ENCODE measurements around the gene LRP1. TPM values are rescaled to one million over a fixed set of nuclear protein-coding genes. Genes with fewer than 3 reads are reported as not detected.

LRP1 gene
- total RNA-seq, 1 experiment from 2014 or later = 0.56 TPM

DNA sequence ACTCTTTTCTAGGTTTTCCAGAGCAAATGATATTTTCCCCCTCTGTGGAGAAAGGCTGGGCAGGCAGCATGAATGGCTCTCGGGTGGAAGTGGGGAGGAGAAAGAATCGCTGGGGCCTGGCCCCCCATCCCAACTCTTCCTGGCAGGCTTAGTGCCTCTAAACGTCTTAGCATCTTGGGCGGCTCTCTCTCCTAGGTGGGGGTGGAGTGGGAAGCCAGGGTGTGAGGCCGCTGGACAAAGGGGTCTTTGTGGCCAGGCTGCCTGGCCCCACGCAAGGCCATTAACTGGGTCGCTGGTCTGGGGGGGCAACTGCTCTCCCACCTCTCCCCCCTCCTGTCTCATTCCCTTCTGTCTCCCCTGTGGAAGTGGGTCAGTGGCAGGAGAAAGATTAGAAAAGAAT is 14.4 kb downstream of the LRP1 start:
- H3K4me1 ChIP-seq (ENCODE audit: low read length) = no peaks in the 10 kb centered on the region
- H3K9me2 ChIP-seq (replicated peaks; ENCODE audit: insufficient read depth, low read length) = no peaks in the 10 kb centered on the region

DNA sequence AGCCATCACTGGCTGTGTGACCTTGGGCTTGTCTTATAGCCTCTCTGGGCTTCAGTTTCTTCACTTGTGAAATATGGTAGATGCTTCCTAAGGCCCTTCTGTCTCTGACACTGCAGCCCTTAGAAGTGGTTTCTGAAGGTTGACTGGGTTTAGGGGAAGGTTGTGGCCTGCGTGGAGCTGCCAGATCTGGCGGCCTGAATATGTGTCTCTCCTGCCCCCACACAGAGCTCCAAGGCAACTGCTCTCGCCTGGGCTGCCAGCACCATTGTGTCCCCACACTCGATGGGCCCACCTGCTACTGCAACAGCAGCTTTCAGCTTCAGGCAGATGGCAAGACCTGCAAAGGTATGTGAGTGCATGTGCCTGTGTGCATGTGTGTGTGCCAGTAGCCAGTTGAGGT is 15.2 kb downstream of the LRP1 start:
- Histone ChIP-seq H3K36me3 (ENCODE audit: insufficient read depth, low read length) (no peaks in the 10 kb centered on the region), H3K9ac (ENCODE audit: low read length) (no peak overlapping the region), H2AFZ (ENCODE audit: low read length) (no peak overlapping the region), H4K20me1 (ENCODE audit: insufficient read depth, low read depth, low read length) (no peaks in the 10 kb centered on the region), H3K9me2 (replicated peaks; ENCODE audit: insufficient read depth, low read length) (no peaks in the 10 kb centered on the region), H3K9me3 (ENCODE audit: low read length) (no peaks in the 10 kb centered on the region), H3K27me3 (ENCODE audit: low read length) (no peaks in the 10 kb centered on the region), H3K79me2 (ENCODE audit: low read length) (no peaks in the 10 kb centered on the region), H3K4me2 (ENCODE audit: low read depth, low read length, poor library complexity, severe bottlenecking) (no peak overlapping the region), H3K4me1 (ENCODE audit: low read length) (no peaks in the 10 kb centered on the region), H3K27ac (ENCODE audit: low read length) (no peak overlapping the region), H3K4me3 (ENCODE audit: low read length) (no peak overlapping the region)
- DNase-seq = no peak

More for the DNA sequence above, 14.4 kb downstream of the LRP1 start:
- Histone ChIP-seq H3K27ac (ENCODE audit: low read length) (no peak overlapping the region), H4K20me1 (ENCODE audit: insufficient read depth, low read depth, low read length) (no peaks in the 10 kb centered on the region), H3K27me3 (ENCODE audit: low read length) (no peaks in the 10 kb centered on the region), H2AFZ (ENCODE audit: low read length) (no peak overlapping the region), H3K9ac (ENCODE audit: low read length) (no peak overlapping the region), H3K36me3 (ENCODE audit: insufficient read depth, low read length) (no peaks in the 10 kb centered on the region), H3K4me3 (ENCODE audit: low read length) (no peak overlapping the region), H3K4me2 (ENCODE audit: low read depth, low read length, poor library complexity, severe bottlenecking) (no peak overlapping the region), H3K9me3 (ENCODE audit: low read length) (no peaks in the 10 kb centered on the region), H3K79me2 (ENCODE audit: low read length) (no peaks in the 10 kb centered on the region)
- DNase-seq = no peak

DNA sequence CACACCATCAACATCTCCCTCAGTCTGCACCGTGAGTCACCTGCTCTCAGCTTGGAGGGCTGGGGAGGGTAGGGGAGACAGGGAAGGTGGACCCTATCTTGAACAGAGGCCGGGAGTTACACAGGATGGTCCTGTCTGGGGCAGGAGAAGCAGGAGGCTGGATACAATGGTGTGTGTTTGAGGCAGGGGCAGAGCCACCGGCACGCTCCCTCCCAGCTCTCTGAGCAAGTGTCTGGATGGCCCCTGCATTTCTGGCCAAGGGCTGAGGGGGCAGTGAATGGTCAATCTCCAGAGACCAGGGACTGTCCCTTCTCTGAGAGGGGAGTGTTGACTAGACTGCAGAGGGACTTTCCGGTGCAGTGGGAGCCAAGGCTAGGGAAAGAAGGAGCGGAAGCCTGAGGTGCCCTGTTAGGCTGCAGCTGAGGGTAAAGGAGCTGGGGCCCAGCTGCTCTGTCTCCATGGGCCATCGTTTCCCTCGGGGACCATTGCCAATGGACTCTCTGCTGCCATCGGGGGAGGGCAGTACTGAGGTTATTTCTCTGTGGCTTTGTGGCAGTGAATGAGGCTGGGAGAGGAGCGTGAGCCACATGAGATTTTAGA is 17.3 kb downstream of the LRP1 start:
- Histone ChIP-seq H3K4me1 (ENCODE audit: low read length) (no peaks in the 10 kb centered on the region), H3K9me3 (ENCODE audit: low read length) (no peaks in the 10 kb centered on the region), H2AFZ (ENCODE audit: low read length) (no peak overlapping the region), H3K79me2 (ENCODE audit: low read length) (no peaks in the 10 kb centered on the region), H3K4me3 (ENCODE audit: low read length) (no peak overlapping the region), H3K9me2 (replicated peaks; ENCODE audit: insufficient read depth, low read length) (no peaks in the 10 kb centered on the region), H3K4me2 (ENCODE audit: low read depth, low read length, poor library complexity, severe bottlenecking) (no peak overlapping the region), H4K20me1 (ENCODE audit: insufficient read depth, low read depth, low read length) (no peaks in the 10 kb centered on the region), H3K36me3 (ENCODE audit: insufficient read depth, low read length) (no peaks in the 10 kb centered on the region), H3K27me3 (ENCODE audit: low read length) (no peaks in the 10 kb centered on the region), H3K9ac (ENCODE audit: low read length) (no peak overlapping the region), H3K27ac (ENCODE audit: low read length) (no peak overlapping the region)
- DNase-seq = no peak

DNA sequence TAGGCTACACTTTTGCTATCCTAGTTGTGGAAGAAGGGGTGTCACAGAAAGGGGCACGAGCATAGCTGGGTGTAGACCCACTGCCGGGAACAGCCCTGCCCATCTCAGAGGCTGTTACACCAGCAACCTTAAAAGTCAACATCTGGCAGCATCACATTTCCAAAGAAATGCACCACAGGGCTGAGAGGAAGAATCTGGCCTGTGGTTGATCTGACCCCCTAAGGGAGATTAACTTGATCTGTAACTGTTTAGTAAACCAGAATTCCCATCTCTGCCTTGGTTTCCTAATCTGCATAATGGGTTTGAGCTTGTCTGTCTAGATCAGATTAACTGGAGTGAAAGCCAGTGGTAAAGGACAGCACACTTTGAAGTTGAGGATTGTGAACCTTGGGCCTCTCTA is 17.8 kb downstream of the LRP1 start:
- H3K4me2 ChIP-seq (ENCODE audit: low read depth, low read length, poor library complexity, severe bottlenecking) = no peak overlapping the region
- no peak overlapping the region for H2AFZ ChIP-seq (ENCODE audit: low read length)
- no peak for DNase-seq
- H3K4me1 ChIP-seq (ENCODE audit: low read length) = no peaks in the 10 kb centered on the region
- no peaks in the 10 kb centered on the region for H3K9me2 ChIP-seq (replicated peaks; ENCODE audit: insufficient read depth, low read length)
- no peak overlapping the region for H3K27ac ChIP-seq (ENCODE audit: low read length)
- H3K36me3 ChIP-seq (ENCODE audit: insufficient read depth, low read length) = no peaks in the 10 kb centered on the region
- no peaks in the 10 kb centered on the region for H3K27me3 ChIP-seq (ENCODE audit: low read length)
- no peaks in the 10 kb centered on the region for H4K20me1 ChIP-seq (ENCODE audit: insufficient read depth, low read depth, low read length)
- H3K4me3 ChIP-seq (ENCODE audit: low read length) = no peak overlapping the region
- H3K79me2 ChIP-seq (ENCODE audit: low read length) = no peaks in the 10 kb centered on the region
- H3K9ac ChIP-seq (ENCODE audit: low read length) = no peak overlapping the region
- no peaks in the 10 kb centered on the region for H3K9me3 ChIP-seq (ENCODE audit: low read length)

DNA sequence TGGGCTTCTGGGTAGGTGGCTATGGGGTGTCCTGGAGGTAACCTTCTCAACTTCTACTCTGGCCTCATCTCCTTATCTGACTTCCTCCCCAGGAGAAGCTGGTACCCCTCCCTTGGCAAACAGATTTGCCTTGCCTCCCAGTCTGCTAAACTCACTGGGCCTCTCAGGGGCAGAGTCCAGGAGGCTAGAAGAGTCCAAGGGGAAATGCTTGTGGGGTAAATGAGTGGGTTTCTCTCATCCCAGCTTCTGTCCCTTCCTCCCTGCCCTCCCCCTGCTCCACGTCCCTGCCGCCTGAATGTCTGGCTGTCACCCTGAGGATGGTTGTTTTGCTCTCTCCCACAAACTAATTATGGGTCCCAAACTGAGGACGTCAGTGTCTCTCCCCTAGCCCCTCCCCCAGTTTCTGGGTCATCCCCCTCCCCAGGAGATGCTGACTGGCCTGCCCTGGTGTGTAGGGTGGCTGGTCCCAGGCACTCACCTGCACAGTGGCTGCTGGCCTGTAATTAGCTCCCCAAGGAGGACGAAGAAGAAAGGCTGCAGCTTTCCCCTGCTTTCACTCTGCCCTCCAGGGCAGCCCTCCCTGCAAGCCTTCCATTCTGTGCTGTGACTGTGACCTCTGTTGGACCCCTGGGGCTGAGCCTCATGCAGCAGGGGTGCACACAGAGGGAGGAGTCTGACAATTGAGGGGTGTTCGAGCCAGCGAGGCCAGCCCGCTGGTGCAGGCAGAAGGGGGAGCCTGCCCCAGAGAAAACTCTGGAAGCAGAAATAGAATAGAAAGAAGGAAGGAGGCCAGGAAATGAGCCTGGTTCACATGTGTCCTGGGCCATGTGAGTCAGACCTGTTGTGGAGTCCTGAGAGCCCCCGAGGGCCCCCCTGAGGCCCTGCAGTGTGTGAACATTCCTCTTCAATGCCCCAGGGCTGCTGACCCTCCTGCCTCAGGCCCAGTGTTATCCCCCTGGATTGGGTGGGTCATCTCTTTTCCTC is 19.0 kb downstream of the LRP1 start, which contains the start of gene LRP1-AS:
LRP1-AS (minus strand) TSS at position 659 of the 984 bp plus-strand sequence.
- DNase-seq = no peak
- H3K36me3 ChIP-seq (ENCODE audit: insufficient read depth, low read length) = no peaks in the 10 kb centered on the region
- no peaks in the 10 kb centered on the region for H4K20me1 ChIP-seq (ENCODE audit: insufficient read depth, low read depth, low read length)
- H3K9me3 ChIP-seq (ENCODE audit: low read length) = no peaks in the 10 kb centered on the region
- no peak within 1 kb of the TSS for H2AFZ ChIP-seq (ENCODE audit: low read length)
- no peak within 1 kb of the TSS for H3K27ac ChIP-seq (ENCODE audit: low read length)
- H3K4me2 ChIP-seq (ENCODE audit: low read depth, low read length, poor library complexity, severe bottlenecking) = no peak within 1 kb of the TSS
- no peak within 1 kb of the TSS for H3K4me3 ChIP-seq (ENCODE audit: low read length)
- H3K27me3 ChIP-seq (ENCODE audit: low read length) = no peaks in the 10 kb centered on the region
- no peaks in the 10 kb centered on the region for H3K4me1 ChIP-seq (ENCODE audit: low read length)
- no peaks in the 10 kb centered on the region for H3K9me2 ChIP-seq (replicated peaks; ENCODE audit: insufficient read depth, low read length)
- no peaks in the 10 kb centered on the region for H3K79me2 ChIP-seq (ENCODE audit: low read length)
- no peak within 1 kb of the TSS for H3K9ac ChIP-seq (ENCODE audit: low read length)

DNA sequence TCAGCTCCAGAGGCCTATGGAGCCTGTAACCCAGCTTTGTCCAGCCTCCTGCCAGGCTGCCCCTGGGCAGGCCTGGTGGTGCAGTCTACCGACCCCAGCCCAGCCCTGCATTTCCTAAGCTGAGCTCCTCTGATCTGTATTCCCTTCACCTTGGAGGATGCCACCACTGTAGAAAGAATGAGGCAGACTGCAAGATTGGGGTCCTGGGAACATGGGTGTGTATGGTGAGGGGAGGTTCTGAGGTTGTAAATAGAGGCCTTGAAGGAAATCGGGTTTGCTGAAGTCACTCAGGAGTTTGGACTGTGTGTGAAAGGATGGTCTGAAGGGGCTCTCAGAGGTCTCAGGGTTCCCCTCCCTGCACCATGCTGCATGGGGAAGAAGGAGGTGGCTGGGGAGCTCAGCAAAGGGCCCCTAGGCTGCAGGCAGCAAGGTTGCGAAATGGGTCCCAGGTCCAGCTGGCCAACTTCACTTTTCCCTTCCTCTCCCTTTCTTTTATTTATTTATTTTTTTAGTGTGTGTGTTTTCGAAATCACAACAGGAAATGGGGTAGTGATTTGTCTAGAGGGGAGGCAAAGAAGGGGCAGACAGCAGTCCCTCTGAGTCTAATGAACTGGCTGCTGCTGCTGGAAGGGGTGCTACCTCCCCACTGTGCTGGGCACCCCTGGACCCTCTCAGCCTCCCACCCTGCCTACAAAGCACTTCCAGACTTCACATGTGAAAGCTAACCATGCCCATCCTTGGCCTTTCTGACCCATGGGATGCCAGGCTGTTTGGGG is 20.4 kb downstream of the LRP1 start:
- no peaks in the 10 kb centered on the region for H3K27me3 ChIP-seq (ENCODE audit: low read length)
- H4K20me1 ChIP-seq (ENCODE audit: insufficient read depth, low read depth, low read length) = no peaks in the 10 kb centered on the region
- no peaks in the 10 kb centered on the region for H3K9me3 ChIP-seq (ENCODE audit: low read length)
- no peak overlapping the region for H2AFZ ChIP-seq (ENCODE audit: low read length)
- H3K36me3 ChIP-seq (ENCODE audit: insufficient read depth, low read length) = no peaks in the 10 kb centered on the region
- H3K27ac ChIP-seq (ENCODE audit: low read length) = no peak overlapping the region
- no peak for DNase-seq
- no peak overlapping the region for H3K4me2 ChIP-seq (ENCODE audit: low read depth, low read length, poor library complexity, severe bottlenecking)
- no peaks in the 10 kb centered on the region for H3K9me2 ChIP-seq (replicated peaks; ENCODE audit: insufficient read depth, low read length)
- no peak overlapping the region for H3K4me3 ChIP-seq (ENCODE audit: low read length)
- H3K9ac ChIP-seq (ENCODE audit: low read length) = no peak overlapping the region
- H3K79me2 ChIP-seq (ENCODE audit: low read length) = no peaks in the 10 kb centered on the region
- H3K4me1 ChIP-seq (ENCODE audit: low read length) = no peaks in the 10 kb centered on the region

DNA sequence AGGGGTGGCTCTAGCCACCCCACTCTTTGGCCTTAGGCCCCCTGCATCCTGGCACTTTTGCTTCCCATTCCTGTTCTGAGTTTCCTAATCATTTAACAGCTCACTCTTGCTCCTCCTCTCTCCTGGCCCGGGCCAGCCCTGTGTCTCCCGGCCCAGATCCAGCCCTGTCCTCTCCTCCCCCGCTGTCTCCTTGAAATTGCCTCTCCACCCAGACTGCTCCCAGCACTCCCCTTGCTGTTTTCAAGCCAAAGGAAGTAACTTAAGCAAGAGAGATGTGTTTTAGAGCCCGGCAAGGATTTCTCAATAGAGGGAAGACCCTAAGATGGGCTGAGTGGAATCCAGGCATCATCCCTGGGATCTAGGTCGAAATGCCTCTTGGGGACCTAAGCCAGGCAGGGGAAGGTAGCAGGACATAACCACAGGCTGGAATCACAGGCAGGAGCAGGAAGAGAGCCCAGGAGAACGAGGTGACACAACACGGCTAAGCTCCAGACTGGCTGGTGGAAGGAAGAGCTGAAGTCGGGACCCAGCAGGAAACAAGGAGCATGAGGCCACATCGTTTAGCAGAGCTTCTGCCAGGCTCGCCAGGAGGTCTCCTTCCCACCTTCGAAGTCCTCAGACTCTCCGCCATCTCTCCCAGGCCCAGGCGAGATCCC is 21.1 kb downstream of the LRP1 start:
- Histone ChIP-seq H3K9me3 (ENCODE audit: low read length) (no peaks in the 10 kb centered on the region), H3K9me2 (replicated peaks; ENCODE audit: insufficient read depth, low read length) (no peaks in the 10 kb centered on the region), H3K9ac (ENCODE audit: low read length) (no peak overlapping the region), H3K27me3 (ENCODE audit: low read length) (no peaks in the 10 kb centered on the region), H3K79me2 (ENCODE audit: low read length) (no peaks in the 10 kb centered on the region), H3K4me1 (ENCODE audit: low read length) (no peaks in the 10 kb centered on the region), H3K4me3 (ENCODE audit: low read length) (no peak overlapping the region), H4K20me1 (ENCODE audit: insufficient read depth, low read depth, low read length) (no peaks in the 10 kb centered on the region), H3K4me2 (ENCODE audit: low read depth, low read length, poor library complexity, severe bottlenecking) (no peak overlapping the region), H3K36me3 (ENCODE audit: insufficient read depth, low read length) (no peaks in the 10 kb centered on the region), H3K27ac (ENCODE audit: low read length) (no peak overlapping the region), H2AFZ (ENCODE audit: low read length) (no peak overlapping the region)
- DNase-seq = no peak
